Parathyroid adenoma (tissue), 2 donors: ENCODE results near the gene ZDHHC22.

ENCODE experiments used
- H2AFZ ChIP-seq: fragments of 300-600 bp; sonication (generic); one replicate; pipeline ENCODE4 v1.7.0; 2017; ENCODE audit warnings: antibody characterized with exemption, mild to moderate bottlenecking
- H3K27ac ChIP-seq: fragments of 300-600 bp; sonication (generic); one replicate; pipeline ENCODE4 v1.7.0; 2017
- H3K27me3 ChIP-seq: fragments of 300-600 bp; sonication (generic); one replicate; pipeline ENCODE4 v1.7.0; 2017; ENCODE audit warnings: low read length; ENCODE audit not compliant: control insufficient read depth, insufficient read depth
- H3K36me3 ChIP-seq: fragments of 300-600 bp; sonication (generic); one replicate; pipeline ENCODE4 v1.7.0; 2017; ENCODE audit warnings: low read length; ENCODE audit not compliant: control insufficient read depth, insufficient read depth
- H3K4me1 ChIP-seq: fragments of 300-600 bp; sonication (generic); one replicate; pipeline ENCODE4 v1.7.0; 2017; ENCODE audit warnings: control low read depth
- H3K4me2 ChIP-seq: fragments of 300-600 bp; sonication (generic); one replicate; pipeline ENCODE4 v1.7.0; 2017; ENCODE audit warnings: low read length
- H3K4me3 ChIP-seq: fragments of 300-600 bp; sonication (generic); one replicate; pipeline ENCODE4 v1.7.0; 2017; ENCODE audit warnings: low read depth, low read length
- H3K79me2 ChIP-seq: fragments of 300-600 bp; sonication (generic); one replicate; pipeline ENCODE4 v1.7.0; 2017; ENCODE audit warnings: control low read depth
- H3K9ac ChIP-seq: fragments of 300-600 bp; sonication (generic); one replicate; pipeline ENCODE4 v1.7.0; 2017; ENCODE audit warnings: mild to moderate bottlenecking
- H3K9me3 ChIP-seq: fragments of 300-600 bp; sonication (generic); one replicate; pipeline ENCODE4 v1.7.0; 2017; ENCODE audit warnings: low read length; ENCODE audit not compliant: control insufficient read depth
- CTCF ChIP-seq: fragments of 300-600 bp; sonication (generic); IDR thresholded peaks from one replicate; pipeline ENCODE4 v1.7.0; 2017; ENCODE audit warnings: antibody characterized with exemption, mild to moderate bottlenecking
- donor health status: primary hyperparathyroidism.

The ZDHHC22 gene

GRCh38 chr14:77082356-77082755 lies 59.2 kb downstream of the ZDHHC22 start:
- Histone ChIP-seq H3K36me3 (no peaks in the 10 kb centered on the region), H3K27me3 (no peaks in the 10 kb centered on the region), H3K9me3 (no peaks in the 10 kb centered on the region), H3K79me2 (no peaks in the 10 kb centered on the region), H3K4me2 (no peak overlapping the region), H2AFZ (no peak overlapping the region), H3K4me3 (no peak overlapping the region), H3K4me1 (peaks cover 16% of the 10 kb centered on the region), H3K9ac (no peak overlapping the region), H3K27ac (no peak overlapping the region)
- no peak for TF ChIP-seq CTCF
